GM10266 (cell line): ENCODE results near the gene PDS5B.
"Not testable (repeated sequence)": the region's sequence is repeated elsewhere in the genome, so short reads cannot be mapped to it uniquely, and the experiment has no call there.

ENCODE experiments used
- DNase-seq: peaks from one replicate; pipeline ENCODE4 v3.0.0; 2012; ENCODE audit errors: extremely low spot score
- CTCF ChIP-seq: IDR thresholded peaks from 2 replicates; pipeline ENCODE4 v1.5.1; 2012; ENCODE audit warnings: mild to moderate bottlenecking, low read depth; ENCODE audit not compliant: control insufficient read depth, insufficient read depth; ENCODE audit errors: missing control alignments

Gene PDS5B

GRCh38 chr13:32723987-32724386, 137.7 kb downstream of the PDS5B start:
- TF ChIP-seq CTCF = no peak
- DNase-seq = no peak

- no peak for DNase-seq
- no peak for TF ChIP-seq CTCF
Measured at GRCh38 chr13:32726374-32727037, 140.3 kb downstream of the PDS5B start.

- no peak for TF ChIP-seq CTCF
- no peak for DNase-seq
Measured at GRCh38 chr13:32728327-32728726, 142.1 kb downstream of the PDS5B start.

- not testable (repeated sequence) for DNase-seq
Measured at GRCh38 chr13:32729097-32729496, 142.8 kb downstream of the PDS5B start.

GRCh38 chr13:32731074-32731473, 144.8 kb downstream of the PDS5B start:
- no peak for DNase-seq
- TF ChIP-seq CTCF = no peak

- no peak for TF ChIP-seq CTCF
- no peak for DNase-seq
Measured at GRCh38 chr13:32731576-32731975, 145.3 kb downstream of the PDS5B start.

GRCh38 chr13:32733690-32734089, 147.4 kb downstream of the PDS5B start:
- TF ChIP-seq CTCF = no peak
- no peak for DNase-seq

- no peak for TF ChIP-seq CTCF
- no peak for DNase-seq
Measured at GRCh38 chr13:32734511-32734910, 148.3 kb downstream of the PDS5B start.
